Neutrophil (primary cell): ENCODE results near the gene CYP3A4.
"Not testable (repeated sequence)": the region's sequence is repeated elsewhere in the genome, so short reads cannot be mapped to it uniquely, and the experiment has no call there.

Source experiments
- H3K27ac ChIP-seq: fragments of 200-600 bp; sonication (generic); 2 replicates; pipeline ENCODE4 v1.5.1; 2016; ENCODE audit warnings: mild to moderate bottlenecking, moderate library complexity
- H3K27me3 ChIP-seq: fragments of 200-600 bp; sonication (generic); 2 replicates; pipeline ENCODE4 v1.6.0; 2016; ENCODE audit warnings: mild to moderate bottlenecking
- H3K36me3 ChIP-seq: fragments of 200-600 bp; sonication (generic); 2 replicates; pipeline ENCODE4 v1.5.1; 2017
- H3K4me1 ChIP-seq, 2 experiments: fragments of 200-600 bp in 1 of 2; sonication (generic) in 1 of 2; 1 replicate in 1 of 2; 2 replicates in 1 of 2; pipeline versions ENCODE4 v1.5.1 to v1.6.1; 2013 to 2016; ENCODE audit warnings: low read depth in 1 of 2, low read length in 1 of 2, mild to moderate bottlenecking in 1 of 2, moderate library complexity in 1 of 2; ENCODE audit not compliant: control insufficient read depth in 1 of 2, insufficient read depth in 1 of 2
- H3K4me3 ChIP-seq, 2 experiments: fragments of 200-600 bp in 1 of 2; sonication (generic) in 1 of 2; 1 replicate in 1 of 2; 2 replicates in 1 of 2; pipeline ENCODE4 v1.5.1; 2013 to 2016; ENCODE audit warnings: low read depth in 1 of 2, low read length in 1 of 2, mild to moderate bottlenecking in 1 of 2, moderate library complexity in 1 of 2
- H3K9me3 ChIP-seq: fragments of 200-600 bp; sonication (generic); 2 replicates; pipeline ENCODE4 v1.5.1; 2016
- CTCF ChIP-seq: fragments of 200-600 bp; sonication (generic); IDR thresholded peaks from 2 replicates; pipeline ENCODE4 v1.5.1; 2016; ENCODE audit warnings: antibody characterized with exemption

The CYP3A4 gene

GRCh38 chr7:99730238-99730810, 53.7 kb downstream of the CYP3A4 start:
- H3K4me3 ChIP-seq: no peak overlapping the region
- peaks cover 22 to 23% of the 10 kb centered on the region in 2 experiments for H3K4me1 ChIP-seq
- H3K9me3 ChIP-seq: no peaks in the 10 kb centered on the region
- no peaks in the 10 kb centered on the region for H3K27me3 ChIP-seq
- H3K27ac ChIP-seq: no peak overlapping the region
- TF ChIP-seq CTCF: no peak
- no peaks in the 10 kb centered on the region for H3K36me3 ChIP-seq

- no peaks in the 10 kb centered on the region for H3K9me3 ChIP-seq
- TF ChIP-seq CTCF: no peak
- peaks cover 22 to 23% of the 10 kb centered on the region in 2 experiments for H3K4me1 ChIP-seq
- H3K4me3 ChIP-seq: no peak overlapping the region
- no peaks in the 10 kb centered on the region for H3K27me3 ChIP-seq
- no peak overlapping the region for H3K27ac ChIP-seq
- no peaks in the 10 kb centered on the region for H3K36me3 ChIP-seq
These were observed 54.3 kb downstream of the CYP3A4 start for GRCh38 chr7:99729486-99730237.

GRCh38 chr7:99728615-99729014, 55.4 kb downstream of the CYP3A4 start:
- Histone ChIP-seq H3K27me3 (no peaks in the 10 kb centered on the region), H3K36me3 (no peaks in the 10 kb centered on the region), H3K9me3 (no peaks in the 10 kb centered on the region), H3K27ac (no peak overlapping the region), H3K4me3 (no peak overlapping the region), H3K4me1 (peaks cover 22 to 23% of the 10 kb centered on the region in 2 experiments)
- no peak for TF ChIP-seq CTCF

- not testable (repeated sequence) for H3K27ac ChIP-seq, H3K4me3 ChIP-seq, H3K36me3 ChIP-seq, H3K9me3 ChIP-seq, H3K27me3 ChIP-seq
- H3K4me1 ChIP-seq: peaks cover 26 to 27% of the 10 kb centered on the region in 2 experiments
These were observed 60.8 kb downstream of the CYP3A4 start for GRCh38 chr7:99723201-99723600.

GRCh38 chr7:99720800-99721595, 63.0 kb downstream of the CYP3A4 start:
- no peak overlapping the region for H3K4me3 ChIP-seq
- no peaks in the 10 kb centered on the region for H3K9me3 ChIP-seq
- no peaks in the 10 kb centered on the region for H3K27me3 ChIP-seq
- no peak overlapping the region for H3K27ac ChIP-seq
- H3K36me3 ChIP-seq: no peaks in the 10 kb centered on the region
- no peak for TF ChIP-seq CTCF
- H3K4me1 ChIP-seq: peaks cover 26 to 27% of the 10 kb centered on the region in 2 experiments
